HepG2 (cell line): ENCODE results near the gene SEPTIN10. TPM values are rescaled to one million over a fixed set of nuclear protein-coding genes. Genes with fewer than 3 reads are reported as not detected.

ENCODE experiments used
- CCAR2 ChIP-seq: fragments of 200-400 bp; formaldehyde crosslinking; optimal IDR thresholded peaks from 2 replicates; pipeline ENCODE3; 2018; ENCODE audit warnings: low read depth, mild to moderate bottlenecking, low read length, moderate library complexity
- CEBPZ ChIP-seq: IDR thresholded peaks from 2 replicates; pipeline ENCODE4 v1.6.1; 2012; ENCODE audit warnings: low read length, improper control_type of control experiment
- MIXL1 ChIP-seq: IDR thresholded peaks from 2 replicates; pipeline ENCODE4 v1.6.1; 2016
- NBN ChIP-seq: fragments of 450-650 bp; conservative IDR thresholded peaks from 2 replicates; pipeline ENCODE4 v1.6.1; 2017
- NFRKB ChIP-seq: fragments of 450-650 bp; IDR thresholded peaks from 2 replicates; pipeline ENCODE4 v1.6.1; 2017
- NR2F6 ChIP-seq, 2 experiments: IDR thresholded peaks; 2 replicates each; pipeline ENCODE4 v1.6.1; 2016; ENCODE audit warnings: antibody characterized with exemption in 1 of 2, mild to moderate bottlenecking in 1 of 2
- RFX1 ChIP-seq: fragments of 450-650 bp; IDR thresholded peaks from 2 replicates; pipeline ENCODE4 v1.6.1; 2017
- SIX1 ChIP-seq: sonication (generic); formaldehyde crosslinking; IDR thresholded peaks from 2 replicates; pipeline ENCODE4 v1.4.0; 2020; ENCODE audit warnings: missing genetic modification reagents, borderline replicate concordance
- SRF ChIP-seq: IDR thresholded peaks from 2 replicates; pipeline ENCODE4 v1.6.1; 2011; ENCODE audit warnings: mild to moderate bottlenecking, low read depth, low read length, moderate library complexity
- TERF1 ChIP-seq: sonication (generic); formaldehyde crosslinking; IDR thresholded peaks from 2 replicates; pipeline ENCODE4 v1.8.0; 2022; ENCODE audit warnings: mild to moderate bottlenecking, missing genetic modification reagents, moderate library complexity
- ZBTB1 ChIP-seq: sonication (generic); formaldehyde crosslinking; IDR thresholded peaks from 2 replicates; pipeline ENCODE4 v1.4.0; 2020; ENCODE audit warnings: missing genetic modification reagents, borderline replicate concordance
- ZBTB25 ChIP-seq: IDR thresholded peaks from 2 replicates; pipeline ENCODE4 v1.6.1; 2018; ENCODE audit warnings: missing genetic modification reagents
- ZBTB39 ChIP-seq: sonication (generic); formaldehyde crosslinking; IDR thresholded peaks from 2 replicates; pipeline ENCODE4 v1.5.0; 2020; ENCODE audit warnings: missing genetic modification reagents
- ZBTB42 ChIP-seq: sonication (generic); formaldehyde crosslinking; IDR thresholded peaks from 2 replicates; pipeline ENCODE4 v1.5.0; 2020; ENCODE audit warnings: mild to moderate bottlenecking, missing genetic modification reagents
- ZBTB43 ChIP-seq: sonication (generic); formaldehyde crosslinking; conservative IDR thresholded peaks from 2 replicates; pipeline ENCODE4 v1.4.0; 2020; ENCODE audit warnings: missing genetic modification reagents
- ZNF296 ChIP-seq: sonication (generic); formaldehyde crosslinking; conservative IDR thresholded peaks from 2 replicates; pipeline ENCODE4 v1.5.0; 2020; ENCODE audit warnings: mild to moderate bottlenecking, missing genetic modification reagents
- ZNF367 ChIP-seq: sonication (generic); formaldehyde crosslinking; IDR thresholded peaks from 2 replicates; pipeline ENCODE4 v1.4.0; 2020; ENCODE audit warnings: missing genetic modification reagents, borderline replicate concordance
- ZNF589 ChIP-seq: sonication (generic); formaldehyde crosslinking; conservative IDR thresholded peaks from 2 replicates; pipeline ENCODE4 v1.8.0; 2022; ENCODE audit warnings: mild to moderate bottlenecking, moderate library complexity, missing genetic modification reagents
- ZNF850 ChIP-seq: sonication (generic); formaldehyde crosslinking; conservative IDR thresholded peaks from 2 replicates; pipeline ENCODE4 v1.9.0; 2021; ENCODE audit warnings: mild to moderate bottlenecking, missing genetic modification reagents
- ZXDC ChIP-seq: sonication (generic); formaldehyde crosslinking; IDR thresholded peaks from 2 replicates; pipeline ENCODE4 v1.5.0; 2020; ENCODE audit warnings: mild to moderate bottlenecking, missing genetic modification reagents
- polyA plus RNA-seq, 8 experiments: library from polyadenylated mRNA; depleted of rRNA in 3 of 8; stranded (reverse) in 7 of 8; unstranded in 1 of 8; fragments of >200 nt; fragmentation: Illumina TruSeq in 4 of 8; extraction: Trizol in 4 of 8; gene quantifications; 2 replicates each; pipeline versions ENCODE4 v1.2.1 to v1.2.3, GENCODE V29; 2011 to 2016; ENCODE audit warnings: low read depth in 4 of 8, missing spikeins in 1 of 8, mixed read lengths in 1 of 8; ENCODE audit not compliant: insufficient read depth in 1 of 8
- total RNA-seq, 5 experiments: library from RNA; depleted of rRNA; stranded (reverse); fragments of >200 nt; fragmentation: Illumina TruSeq; extraction: Trizol; gene quantifications; 2 replicates each; pipeline ENCODE4 v1.2.3, GENCODE V29; 2016; ENCODE audit warnings: low read depth in 1 of 5

The SEPTIN10 gene
- total and polyA plus RNA-seq, 2 of the 13 experiments (the other 11 are each of a cell fraction or from before 2014, with no cell fraction given), result 45.8 to 67.5 TPM

- TF ChIP-seq CEBPZ (no peak), ZBTB25 (CRISPR knock-in tag) (no peak; the same call in 1 of the 2 replicates), RFX1 (no peak), NR2F6 (IDR thresholded peaks at IDR 0.05) (peak; percentile 55; the same call in 1 of the 2 replicates), NR2F6 (CRISPR knock-in tag; IDR thresholded peaks at IDR 0.05) (no peak), ZNF367 (CRISPR knock-in tag) (no peak), TERF1 (CRISPR knock-in tag) (no peak), CCAR2 (no peak), SIX1 (CRISPR knock-in tag) (no peak), NFRKB (no peak), ZBTB43 (CRISPR knock-in tag) (no peak), ZBTB39 (CRISPR knock-in tag) (no peak), SRF (no peak), MIXL1 (CRISPR knock-in tag) (no peak), ZBTB1 (no peak), ZNF589 (no peak), ZBTB42 (no peak), ZNF850 (CRISPR knock-in tag) (no peak), ZNF296 (CRISPR knock-in tag) (no peak), ZXDC (CRISPR knock-in tag) (no peak), NBN (no peak)
Measured at GRCh38 chr2:109623923-109624322, 10.2 kb upstream of the SEPTIN10 start (continued).
